ENCODE results near the gene HTT.

Gene HTT

DNA sequence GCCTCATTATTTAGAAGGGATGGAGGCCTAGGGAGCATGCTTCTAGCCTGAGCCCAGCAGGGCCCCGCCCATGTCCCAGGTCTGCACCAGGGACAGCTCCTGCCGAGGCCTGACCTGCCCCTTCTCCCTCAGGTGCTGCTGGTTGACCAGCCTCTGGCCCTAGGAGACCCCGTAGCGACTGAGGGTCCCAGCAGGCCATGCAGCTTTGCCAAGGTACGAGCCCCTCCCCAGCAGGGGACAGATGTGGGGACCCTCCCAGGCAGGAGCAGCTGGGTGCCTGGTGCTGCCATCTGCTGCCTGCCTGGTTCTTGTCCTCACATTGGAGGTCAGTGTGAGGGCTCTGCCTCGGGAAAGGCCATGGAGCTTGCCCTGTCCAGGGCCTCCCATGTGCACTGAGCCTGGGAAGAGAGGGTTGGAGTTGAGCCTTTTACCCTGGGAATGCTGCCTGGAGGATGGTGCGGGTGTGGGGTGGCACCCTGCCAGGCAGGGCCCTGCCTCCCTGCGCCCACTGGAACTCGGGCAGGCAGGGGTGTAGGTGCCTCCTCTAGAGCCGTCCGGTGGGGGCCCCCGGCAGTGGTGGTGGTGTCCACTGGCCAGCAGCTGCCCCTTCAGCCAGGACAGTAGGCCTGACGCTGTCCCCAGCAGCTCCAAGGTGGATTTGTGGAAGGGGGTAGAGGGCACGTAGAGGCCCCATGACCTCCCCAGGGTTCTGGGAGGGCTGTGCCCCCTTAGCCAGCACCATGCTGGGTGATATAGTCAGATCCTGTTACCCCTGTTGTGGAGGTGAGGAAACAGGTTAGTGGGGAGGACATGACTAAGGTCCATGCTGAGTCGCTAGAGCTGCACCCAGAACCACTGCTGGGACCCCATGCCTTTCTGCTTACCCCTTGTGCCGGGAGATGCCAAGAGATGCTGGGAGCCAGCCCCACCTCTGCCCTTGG lies 172.2 kb downstream of the HTT start:
- in situ Hi-C loops (cut with HindIII; ENCODE audit: low sequenced_read_pairs) = no loop called here

DNA sequence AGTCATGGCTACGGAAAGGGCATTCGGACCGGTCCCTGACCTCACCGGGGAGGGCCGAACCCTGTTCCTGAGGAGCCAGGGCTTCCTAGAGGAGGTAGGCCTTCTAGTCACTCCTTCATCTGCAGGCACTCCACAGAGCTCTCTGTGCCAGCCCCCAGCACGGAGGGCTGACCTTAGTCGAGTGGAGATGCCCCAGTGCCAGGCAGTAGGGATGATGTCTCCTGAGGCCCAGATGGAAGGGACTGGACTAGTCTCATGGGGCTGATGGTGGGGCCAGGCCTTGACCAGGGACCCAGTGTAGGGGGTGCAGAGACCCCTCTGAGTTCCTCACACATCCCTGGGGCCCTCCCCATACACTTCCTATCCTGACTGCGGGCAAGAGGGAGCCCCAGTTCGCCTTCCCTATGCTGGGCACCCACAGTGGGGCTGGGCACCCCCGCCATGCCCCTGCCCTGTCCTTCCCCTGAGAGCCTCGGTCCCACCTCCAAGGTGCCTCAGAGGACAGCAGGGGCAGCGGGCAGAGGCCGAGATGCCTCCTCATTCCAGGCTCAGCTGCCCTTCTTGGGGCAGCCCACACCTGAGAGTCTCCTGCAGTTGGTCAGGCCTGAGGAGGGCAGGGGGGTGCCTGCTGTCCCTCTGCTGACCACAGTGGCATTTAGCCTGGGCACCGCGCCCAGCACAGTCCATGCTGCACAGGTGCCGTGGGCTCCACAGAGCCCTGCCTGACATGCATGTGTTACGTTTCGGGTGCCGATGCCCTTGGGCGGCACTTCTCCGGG lies 173.1 kb downstream of the HTT start:
- in situ Hi-C loops (cut with HindIII; ENCODE audit: low sequenced_read_pairs) = no loop called here

DNA sequence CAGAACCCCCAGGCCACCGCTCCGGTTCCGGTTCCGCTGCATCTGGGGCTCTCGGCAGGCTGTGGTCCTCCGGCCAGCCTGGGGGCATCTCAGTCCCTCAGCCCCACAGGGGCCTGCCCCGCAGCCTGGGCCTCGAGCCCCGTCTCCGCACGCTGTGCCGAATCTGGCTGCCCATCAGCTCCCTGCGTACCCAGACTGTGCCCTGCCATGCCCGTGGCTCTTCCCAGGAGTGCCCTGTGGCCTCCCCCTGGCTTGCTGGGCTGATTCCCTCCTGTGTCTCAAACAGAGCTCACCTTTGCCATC lies 173.6 kb downstream of the HTT start:
- in situ Hi-C loops (cut with HindIII; ENCODE audit: low sequenced_read_pairs) = no loop called here

DNA sequence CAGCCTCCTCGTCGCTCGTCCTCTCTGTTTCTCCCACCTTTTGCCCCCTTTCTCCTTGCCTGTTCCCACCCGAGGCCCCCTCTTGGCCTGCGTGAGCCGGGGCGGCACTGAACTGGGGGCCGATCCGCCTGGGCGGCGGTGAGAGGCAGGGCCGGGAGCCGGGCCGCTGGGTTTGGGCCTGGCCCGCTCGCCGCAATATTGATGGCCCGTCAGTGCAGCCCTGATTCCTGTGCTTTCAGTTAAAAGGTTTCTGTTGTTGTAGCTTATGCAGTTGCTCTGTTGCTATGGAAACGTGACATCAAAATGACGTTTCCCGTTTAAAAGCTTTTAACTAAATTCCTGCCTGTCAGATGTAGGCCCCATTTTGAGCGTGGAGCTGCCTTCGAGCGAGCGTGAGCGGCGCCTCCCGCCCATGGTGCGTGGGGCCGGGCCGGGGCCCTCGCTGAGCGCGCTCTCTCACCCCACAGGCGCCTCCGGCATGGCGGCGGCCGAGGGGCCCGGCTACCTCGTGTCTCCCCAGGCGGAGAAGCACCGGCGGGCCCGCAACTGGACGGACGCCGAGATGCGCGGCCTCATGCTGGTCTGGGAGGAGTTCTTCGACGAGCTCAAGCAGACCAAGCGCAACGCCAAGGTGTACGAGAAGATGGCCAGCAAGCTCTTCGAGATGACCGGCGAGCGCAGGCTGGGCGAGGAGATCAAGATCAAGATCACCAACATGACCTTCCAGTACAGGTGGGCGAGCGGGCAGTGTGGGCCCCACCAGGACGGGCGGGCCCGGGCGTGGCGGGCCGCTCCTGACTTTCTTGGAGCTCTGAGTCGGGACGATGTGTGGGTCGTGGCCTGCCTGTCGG lies 174.6 kb downstream of the HTT start, which contains the start of gene MSANTD1:
TSS of gene MSANTD1 (plus strand) at position 349 of the 851 bp plus-strand sequence. CDS start at position 413, 64 bp downstream.
- in situ Hi-C loops (cut with HindIII; ENCODE audit: low sequenced_read_pairs) = no loop called here

DNA sequence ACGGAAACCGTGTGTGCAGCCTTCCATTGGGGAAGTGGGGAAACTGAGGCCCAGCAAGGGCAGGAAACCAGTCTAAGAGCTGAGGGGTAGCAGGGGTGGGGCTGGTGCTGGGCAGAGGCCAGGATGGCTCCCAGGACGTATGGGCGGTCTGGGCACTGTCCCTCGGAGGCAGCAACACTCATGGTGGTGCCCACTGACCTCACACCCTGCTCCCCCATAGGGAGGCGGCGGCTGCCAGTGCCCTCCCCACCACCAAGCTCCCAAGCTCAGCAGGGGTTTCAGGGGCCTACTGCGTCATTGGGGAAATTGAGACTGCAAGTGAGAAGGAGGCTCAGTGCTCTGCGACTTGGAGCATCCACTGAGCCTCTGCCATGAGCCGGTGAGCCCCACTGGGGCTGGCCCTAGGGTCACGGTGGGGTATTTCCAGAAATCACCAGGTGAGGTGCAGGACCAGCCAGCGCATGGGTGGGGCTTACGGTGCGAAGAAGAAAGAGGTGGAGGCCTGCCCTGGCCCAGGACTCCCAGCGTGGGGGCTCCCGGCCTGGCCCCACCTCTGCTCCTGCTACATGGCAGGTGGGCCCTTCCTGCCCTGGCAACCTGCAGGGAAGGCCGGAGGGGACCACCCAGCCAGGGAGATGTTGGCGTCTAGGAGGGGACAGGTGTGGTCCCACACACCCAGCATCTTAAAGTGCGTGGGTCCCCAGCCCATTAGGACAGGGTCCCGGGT lies 175.4 kb downstream of the HTT start:
- in situ Hi-C loops (cut with HindIII; ENCODE audit: low sequenced_read_pairs) = no loop called here

DNA sequence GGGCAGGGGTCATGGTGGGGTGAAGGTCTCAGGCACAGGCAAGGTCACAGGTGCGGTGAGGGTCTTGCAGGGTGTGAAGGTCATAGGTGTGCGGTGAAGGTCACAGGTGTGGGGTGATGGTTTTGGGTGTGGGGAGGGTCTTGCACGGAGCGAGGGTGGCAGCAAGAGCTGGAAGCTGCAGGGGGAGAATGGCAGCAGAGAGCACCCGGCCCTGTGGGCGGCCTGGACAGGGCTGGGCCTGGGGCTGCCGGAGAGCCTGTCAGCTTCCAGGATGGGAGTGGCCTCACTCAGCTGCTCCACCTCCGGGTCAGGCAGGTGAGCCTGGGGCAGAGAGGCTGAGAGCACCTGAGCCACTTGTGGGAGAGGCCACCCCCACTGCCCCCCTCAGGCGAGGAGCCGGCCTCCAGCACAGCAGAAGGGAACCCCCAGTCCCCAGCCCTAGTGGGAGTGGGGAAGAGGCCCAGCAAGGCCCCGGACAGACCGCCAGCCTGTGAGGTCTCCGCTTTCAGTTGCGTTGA lies 176.0 kb downstream of the HTT start:
- in situ Hi-C loops (cut with HindIII; ENCODE audit: low sequenced_read_pairs) = no loop called here

DNA sequence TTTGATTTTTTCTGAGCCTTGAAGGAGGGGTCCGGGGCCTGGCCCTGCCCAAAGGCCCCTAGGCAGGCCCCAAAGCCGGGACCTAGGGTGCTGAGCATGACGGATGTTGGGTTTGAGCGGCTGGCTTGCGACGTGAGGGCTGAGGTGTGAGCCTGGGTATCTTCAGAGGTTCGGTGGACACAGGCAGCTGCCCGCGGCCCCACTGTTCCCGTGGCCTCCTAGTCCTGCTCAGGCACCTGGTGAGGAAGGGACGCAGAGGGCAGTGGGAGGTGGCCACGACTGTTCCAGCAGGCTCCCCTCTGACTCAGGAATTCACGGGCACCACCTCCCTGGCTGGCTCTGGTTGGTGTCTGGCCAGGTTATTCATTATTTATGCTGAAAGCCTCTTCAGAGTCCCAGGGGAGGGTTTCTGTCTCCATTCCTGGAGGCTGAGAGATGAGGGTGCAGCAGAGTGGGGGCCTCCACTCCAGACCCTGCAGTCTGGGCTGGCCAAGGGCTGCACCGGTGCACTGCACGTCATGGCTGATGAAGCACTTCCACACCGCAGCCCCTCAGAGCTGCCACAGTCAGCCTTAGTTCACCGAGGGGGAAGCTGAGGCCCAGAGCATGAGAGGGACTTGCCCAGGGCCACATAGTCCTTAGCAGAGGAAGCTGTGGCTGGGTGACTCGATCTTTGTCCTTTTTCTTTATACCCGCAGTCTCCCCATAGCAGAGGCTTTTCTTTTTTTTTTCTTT lies 176.6 kb downstream of the HTT start:
- in situ Hi-C loops (cut with HindIII; ENCODE audit: low sequenced_read_pairs) = no loop called here

DNA sequence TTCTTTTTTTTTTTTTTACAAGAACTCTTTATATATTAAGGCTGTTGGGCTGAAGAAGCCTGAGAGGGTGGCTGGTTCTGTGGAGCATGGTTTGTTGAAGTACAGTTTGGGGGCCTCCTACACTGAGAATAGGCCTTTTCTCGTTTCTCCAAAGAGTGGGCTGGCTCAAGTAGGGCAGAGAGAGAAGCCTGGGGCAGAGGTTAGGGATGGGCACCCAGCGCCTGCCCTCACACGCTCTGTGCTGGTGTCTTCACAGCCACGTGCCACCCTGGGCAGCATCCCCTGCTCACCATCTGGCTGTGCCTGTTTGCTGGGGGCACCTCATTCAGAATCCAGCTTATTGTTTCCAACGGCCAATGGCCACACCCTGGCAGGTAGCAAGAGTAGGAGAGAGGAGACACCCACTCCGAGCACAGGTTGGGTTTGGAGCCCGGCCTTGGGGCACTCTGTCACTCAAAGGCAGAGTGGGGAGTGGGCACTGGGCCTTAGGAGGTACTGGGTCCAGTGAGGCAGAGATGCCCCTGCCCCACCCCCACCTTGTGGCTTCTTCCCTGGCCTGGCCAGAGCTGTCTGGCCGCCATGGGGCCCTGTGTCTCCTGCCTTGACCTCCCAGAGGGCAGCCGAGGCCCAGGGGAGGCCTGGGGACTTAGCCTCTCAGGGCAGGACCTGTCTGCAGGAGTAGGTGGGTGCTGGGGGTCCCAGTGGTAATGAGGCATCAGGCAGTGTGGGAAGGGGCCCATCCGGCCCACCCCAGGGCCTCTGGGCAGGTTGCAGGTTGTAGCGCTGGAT lies 177.4 kb downstream of the HTT start:
- in situ Hi-C loops (cut with HindIII; ENCODE audit: low sequenced_read_pairs) = no loop called here

DNA sequence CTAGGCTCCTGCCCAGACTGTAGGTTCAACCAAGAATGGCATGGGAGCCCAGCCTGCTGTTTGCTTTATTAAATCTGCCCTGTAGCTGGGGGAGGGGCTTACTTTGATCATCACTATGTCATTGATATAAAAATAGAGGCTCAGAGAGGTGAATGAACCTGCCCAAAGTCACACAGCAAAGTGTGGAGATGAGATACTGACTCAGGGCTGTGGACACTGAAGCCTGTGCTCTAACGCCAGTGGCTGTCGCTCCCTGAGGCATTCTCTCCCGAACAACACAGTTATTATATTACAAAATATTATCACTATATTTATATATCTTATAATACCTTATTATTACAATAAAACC lies 178.0 kb downstream of the HTT start:
- in situ Hi-C loops (cut with HindIII; ENCODE audit: low sequenced_read_pairs) = no loop called here

DNA sequence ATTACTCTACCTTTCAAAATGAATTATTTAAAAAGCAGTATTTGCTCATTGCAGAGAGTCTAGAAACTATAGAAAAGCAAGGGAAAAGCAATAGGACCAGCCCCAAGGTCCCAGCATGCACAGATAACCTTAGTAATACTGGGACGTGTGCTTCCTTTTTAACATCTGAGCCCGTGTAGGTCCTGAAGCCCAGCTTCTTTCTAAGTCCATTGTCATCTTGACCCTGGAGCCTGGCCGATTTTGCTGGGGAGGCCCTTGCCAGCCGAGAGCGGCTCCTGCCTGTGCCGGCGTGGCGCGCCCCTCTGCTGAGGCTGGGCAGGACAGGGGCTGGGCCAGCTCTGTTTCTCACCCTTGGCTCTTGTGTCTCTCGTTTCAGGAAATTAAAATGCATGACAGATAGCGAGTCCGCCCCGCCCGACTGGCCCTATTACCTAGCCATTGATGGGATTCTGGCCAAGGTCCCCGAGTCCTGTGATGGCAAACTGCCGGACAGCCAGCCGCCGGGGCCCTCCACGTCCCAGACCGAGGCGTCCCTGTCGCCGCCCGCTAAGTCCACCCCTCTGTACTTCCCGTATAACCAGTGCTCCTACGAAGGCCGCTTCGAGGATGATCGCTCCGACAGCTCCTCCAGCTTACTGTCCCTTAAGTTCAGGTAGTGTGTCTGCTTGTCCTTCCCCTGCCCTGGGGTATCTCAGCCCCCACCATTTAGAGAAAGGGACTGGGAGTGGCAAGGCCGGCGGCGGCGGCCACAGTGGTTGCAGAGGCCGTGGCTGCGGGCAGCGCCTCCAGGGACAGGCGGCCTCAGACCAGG lies 178.6 kb downstream of the HTT start:
- in situ Hi-C loops (cut with HindIII; ENCODE audit: low sequenced_read_pairs) = no loop called here

DNA sequence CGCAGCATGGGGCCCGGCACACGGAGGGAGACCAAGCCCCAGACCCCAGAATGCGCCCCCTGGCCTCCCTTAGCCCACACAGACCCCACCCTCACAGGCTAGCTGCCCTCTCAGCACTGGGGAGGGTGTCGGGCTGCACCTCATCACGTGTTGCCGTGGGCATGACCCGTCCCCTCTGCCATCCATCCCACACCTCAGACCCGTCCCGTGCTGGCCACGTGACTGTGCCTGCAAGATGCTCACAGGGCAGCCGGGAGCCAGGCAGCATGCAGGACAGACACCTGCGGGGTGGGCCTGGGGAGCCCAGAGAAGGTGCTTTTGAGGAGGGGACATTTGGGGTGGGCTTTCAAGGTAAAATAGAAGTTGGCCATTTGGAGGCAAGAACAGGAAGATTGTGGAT lies 179.3 kb downstream of the HTT start:
- in situ Hi-C loops (cut with HindIII; ENCODE audit: low sequenced_read_pairs) = no loop called here

DNA sequence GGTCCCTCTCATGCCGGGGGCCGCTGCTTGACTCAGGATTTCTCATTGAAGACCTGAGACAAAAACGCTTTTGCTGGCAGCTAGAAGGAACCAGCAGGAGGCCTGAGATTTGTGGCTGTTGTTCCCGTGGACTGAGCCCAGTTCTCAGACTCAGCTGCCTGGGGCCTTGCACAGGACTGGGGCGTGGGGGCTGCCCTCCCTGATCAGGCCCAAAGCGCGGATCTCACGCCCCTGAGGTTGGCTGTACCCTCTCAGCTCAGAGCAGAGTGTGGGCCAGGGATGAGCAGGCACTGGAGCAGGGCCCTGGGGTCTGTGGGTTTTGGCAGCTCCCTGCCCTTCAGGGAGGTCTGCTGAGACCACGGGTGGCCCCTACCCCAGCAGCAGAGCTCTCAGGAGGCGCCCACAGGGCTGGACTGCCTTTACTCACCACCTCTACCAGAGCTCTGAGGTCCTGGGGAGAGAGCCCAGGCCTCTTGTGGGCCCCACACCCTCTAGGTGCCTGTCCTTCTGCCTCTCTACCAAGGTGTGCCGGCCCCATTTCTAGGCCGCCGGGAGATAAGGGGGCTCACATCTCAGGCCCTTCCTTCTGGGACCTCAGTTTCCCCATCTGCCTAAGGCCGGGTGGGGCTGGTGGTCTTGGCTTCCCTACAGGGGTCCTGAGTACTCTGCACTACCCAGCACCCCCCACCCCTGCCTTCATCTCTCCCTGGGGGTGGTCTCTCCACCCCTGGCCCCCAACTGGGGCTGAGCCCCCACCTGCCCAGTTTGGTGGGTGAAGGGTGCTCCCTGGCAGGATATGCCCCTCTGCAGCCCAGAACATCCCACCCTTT lies 180.0 kb downstream of the HTT start:
- in situ Hi-C loops (cut with HindIII; ENCODE audit: low sequenced_read_pairs) = no loop called here

DNA sequence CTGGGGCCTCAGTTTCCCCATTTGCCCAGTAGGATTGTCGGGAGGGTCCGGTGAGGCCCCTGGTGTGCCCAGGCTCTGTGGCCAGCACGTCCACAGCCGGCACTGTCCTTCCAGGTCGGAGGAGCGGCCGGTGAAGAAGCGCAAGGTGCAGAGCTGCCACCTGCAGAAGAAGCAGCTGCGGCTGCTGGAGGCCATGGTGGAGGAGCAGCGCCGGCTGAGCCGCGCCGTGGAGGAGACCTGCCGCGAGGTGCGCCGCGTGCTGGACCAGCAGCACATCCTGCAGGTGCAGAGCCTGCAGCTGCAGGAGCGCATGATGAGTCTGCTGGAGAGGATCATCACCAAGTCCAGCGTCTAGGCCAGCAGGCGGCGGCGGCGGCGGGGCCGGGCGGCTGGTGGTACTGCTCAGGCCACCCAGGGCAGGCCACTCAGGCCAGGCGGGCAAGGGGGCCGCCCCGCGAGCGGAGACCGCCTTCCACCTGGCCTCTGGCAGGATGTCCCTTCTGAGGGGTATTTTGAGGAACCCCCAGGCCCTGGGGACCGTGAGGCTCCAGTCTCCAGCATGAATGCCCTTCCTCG lies 181.2 kb downstream of the HTT start:
- in situ Hi-C loops (cut with HindIII; ENCODE audit: low sequenced_read_pairs) = no loop called here

DNA sequence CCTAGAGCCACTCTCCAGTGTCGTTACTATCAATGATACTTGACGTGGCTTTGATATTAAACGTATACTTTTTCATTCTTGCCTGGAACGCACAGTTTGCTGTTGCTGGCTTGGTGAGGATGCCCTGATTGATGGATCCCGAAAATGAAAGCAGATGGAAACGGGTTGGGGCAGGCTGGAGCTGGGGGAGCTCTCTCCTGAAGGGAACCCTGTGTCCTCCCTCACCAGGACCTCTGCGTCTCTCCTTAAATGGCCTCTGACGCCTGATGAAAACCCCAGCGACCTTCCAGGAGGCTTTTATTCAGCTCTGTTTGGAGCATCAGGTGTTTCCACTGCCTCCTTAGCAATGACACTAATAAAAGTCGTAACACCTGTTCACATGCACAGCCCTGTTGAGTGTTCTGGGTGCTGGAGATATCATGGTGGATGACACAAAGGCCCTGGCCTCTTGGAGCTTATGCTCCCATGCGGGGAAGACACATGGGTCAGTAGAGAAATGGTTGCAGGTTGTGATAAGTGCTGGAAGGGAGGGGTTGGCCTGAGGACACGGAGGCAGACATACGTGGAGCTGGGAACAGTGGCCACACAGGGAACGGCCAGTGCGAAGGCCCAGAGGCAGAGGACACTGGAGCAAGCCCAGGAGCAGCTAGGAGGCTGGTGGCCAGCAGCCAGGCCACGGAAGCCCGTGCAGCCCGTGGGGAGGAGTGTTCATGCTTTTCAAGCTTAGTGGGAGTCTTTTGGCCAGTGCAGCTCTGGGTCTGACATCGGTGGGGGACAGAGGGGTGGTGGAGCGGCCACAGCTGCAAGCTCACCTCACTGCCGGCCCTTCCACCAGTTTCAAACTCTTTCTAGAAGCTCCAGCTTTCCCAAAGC lies 182.0 kb downstream of the HTT start:
- in situ Hi-C loops (cut with HindIII; ENCODE audit: low sequenced_read_pairs) = no loop called here

DNA sequence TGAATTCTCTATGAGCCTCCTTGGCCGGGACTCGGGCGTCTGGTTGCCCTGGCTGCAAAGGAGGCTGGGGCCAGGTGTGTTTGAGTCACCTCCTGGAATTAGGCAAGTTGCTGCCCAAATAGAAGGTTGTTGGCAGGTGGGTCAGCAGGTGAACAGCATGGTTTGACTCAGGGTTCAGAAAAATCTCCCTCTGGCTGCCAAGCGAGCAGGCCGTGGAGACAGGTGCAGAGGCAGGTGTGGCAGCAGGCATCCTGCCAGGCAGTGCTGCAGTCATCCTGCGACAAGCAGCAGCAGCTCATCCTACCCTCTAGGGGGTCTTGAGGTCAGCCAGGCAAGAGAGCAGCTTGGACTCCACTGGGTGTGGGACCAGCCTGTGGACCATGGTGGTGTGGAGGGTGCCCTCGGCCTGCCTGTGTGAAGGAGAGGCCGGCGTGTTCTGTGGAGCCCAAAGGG lies 182.6 kb downstream of the HTT start:
- in situ Hi-C loops (cut with HindIII; ENCODE audit: low sequenced_read_pairs) = no loop called here

Measured in endothelial cell of hepatic sinusoid (primary cell).